ENCODE data around the gene NPIPB2. TPM values are rescaled to one million over a fixed set of nuclear protein-coding genes. Genes with fewer than 3 reads are reported as not detected.

Gene NPIPB2
- total RNA-seq, 4 donors from 2014 or later: 4.4 to 13.9 (median 10.8) TPM

DNA sequence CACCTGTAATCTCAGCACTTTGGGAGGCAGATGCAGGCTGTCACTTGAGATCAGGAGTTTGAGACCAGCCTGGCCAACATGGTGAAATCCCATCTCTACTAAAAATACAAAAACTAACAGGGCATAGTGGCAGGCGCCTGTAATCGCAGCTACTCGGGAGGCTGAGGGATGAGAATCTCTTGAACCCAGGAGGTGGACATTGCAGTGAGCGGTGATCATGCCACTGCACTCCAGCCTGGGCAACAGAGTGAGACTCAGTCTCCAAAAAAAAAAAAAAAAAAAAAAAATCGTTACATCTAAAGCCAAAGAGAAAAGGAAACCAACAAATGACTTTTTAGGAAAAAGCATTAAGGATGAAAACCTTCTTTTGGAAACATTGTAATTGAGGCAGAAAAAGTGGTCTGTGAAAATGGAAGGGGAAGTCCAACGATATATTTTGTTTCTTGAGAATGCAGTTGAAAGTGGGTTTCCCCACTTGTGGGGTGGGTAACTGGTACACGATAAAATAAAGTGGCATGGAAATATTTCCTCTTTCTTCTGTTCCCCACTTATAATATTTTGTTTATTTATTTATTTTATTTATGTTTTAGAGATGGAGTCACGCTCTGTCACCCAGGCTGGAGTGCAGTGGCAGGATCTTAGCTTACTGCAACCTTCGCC is 37.3 kb upstream of the NPIPB2 start:
- TF ChIP-seq, protein P1, sequence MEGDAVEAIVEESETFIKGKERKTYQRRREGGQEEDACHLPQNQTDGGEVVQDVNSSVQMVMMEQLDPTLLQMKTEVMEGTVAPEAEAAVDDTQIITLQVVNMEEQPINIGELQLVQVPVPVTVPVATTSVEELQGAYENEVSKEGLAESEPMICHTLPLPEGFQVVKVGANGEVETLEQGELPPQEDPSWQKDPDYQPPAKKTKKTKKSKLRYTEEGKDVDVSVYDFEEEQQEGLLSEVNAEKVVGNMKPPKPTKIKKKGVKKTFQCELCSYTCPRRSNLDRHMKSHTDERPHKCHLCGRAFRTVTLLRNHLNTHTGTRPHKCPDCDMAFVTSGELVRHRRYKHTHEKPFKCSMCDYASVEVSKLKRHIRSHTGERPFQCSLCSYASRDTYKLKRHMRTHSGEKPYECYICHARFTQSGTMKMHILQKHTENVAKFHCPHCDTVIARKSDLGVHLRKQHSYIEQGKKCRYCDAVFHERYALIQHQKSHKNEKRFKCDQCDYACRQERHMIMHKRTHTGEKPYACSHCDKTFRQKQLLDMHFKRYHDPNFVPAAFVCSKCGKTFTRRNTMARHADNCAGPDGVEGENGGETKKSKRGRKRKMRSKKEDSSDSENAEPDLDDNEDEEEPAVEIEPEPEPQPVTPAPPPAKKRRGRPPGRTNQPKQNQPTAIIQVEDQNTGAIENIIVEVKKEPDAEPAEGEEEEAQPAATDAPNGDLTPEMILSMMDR (IDR thresholded peaks at IDR 0.05; ENCODE audit: low read depth): no peak

DNA sequence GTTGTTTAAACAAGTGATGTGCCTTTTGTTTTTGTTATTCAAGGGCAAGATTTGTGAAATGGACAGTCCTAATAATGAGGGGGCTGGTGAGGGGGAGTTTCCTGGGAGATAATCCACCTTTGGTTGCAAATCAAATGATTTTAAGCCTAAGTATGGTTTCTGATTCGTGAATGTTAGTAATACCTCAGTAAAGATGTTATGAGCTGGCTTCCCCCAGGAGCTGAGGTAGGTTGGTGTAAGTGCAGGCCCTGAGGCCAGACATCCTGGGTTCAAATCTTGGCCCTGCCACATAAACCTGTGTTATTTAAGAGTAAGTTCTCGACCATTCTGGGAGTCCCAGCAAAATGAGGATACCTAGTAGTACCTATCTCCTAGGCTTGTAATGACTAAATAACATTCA is 36.2 kb upstream of the NPIPB2 start:
- TF ChIP-seq, protein P1 (IDR thresholded peaks at IDR 0.05; ENCODE audit: low read depth): no peak

DNA sequence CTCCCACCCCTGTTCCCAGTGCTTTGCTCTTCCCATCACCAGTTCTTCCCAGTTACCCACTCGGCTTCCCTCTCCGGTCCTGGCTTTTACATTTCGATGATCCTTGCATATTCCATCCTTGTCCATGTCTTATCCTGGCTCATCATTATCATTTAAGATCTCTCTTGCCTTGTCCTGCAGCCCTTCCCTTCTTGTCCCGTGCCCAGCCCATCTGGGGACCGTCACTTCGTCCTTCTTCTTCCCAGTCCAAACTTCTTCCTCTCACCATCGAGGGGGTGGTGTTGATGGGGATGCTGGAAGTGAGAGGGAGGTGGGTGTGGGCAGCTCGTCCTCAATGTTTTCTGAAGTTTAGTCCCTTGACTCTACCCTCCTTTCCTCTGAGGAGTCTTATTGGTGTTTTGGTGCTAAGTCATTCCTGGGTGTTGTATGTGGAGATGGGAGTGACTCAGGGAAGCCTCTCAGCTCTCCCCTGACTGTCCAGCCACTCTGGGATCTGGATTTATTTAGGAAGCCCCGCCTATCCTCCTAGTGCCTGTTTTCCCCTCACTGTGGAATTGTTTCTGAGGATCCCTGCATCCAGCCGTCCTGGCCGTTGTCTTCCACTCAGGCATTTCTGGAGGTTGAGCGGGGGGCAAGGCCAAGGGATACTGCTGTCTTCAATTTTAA is 35.7 kb upstream of the NPIPB2 start:
- TF ChIP-seq, protein P1 (IDR thresholded peaks at IDR 0.05; ENCODE audit: low read depth): no peak

DNA sequence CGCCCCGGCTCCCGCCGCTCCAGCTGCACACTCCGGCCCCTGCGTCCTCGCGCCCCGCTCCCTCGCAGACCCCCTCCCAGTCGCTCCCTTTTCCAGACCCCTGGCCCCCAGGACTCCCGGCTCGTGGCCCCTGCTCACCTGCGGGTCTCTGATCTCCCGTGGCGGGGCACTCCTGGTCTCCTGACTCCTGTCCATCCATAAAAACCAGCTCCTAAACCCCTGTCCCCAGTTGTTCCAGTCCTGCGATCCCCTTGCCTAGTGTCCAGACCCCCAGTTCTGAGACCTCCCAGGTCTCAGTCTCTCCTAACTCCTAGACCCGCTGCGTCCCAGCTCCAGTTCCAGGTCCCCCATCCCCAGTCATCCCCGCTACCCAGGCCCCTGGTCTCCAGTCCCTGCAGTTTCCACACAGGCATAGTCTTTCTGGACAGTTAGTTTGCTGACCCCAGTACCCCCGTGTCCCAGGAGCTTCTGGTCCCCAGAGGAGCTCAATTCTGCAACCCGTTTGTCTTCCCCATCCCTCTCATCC is 35.1 kb upstream of the NPIPB2 start:
- TF ChIP-seq, protein P1 (IDR thresholded peaks at IDR 0.05; ENCODE audit: low read depth): no peak

DNA sequence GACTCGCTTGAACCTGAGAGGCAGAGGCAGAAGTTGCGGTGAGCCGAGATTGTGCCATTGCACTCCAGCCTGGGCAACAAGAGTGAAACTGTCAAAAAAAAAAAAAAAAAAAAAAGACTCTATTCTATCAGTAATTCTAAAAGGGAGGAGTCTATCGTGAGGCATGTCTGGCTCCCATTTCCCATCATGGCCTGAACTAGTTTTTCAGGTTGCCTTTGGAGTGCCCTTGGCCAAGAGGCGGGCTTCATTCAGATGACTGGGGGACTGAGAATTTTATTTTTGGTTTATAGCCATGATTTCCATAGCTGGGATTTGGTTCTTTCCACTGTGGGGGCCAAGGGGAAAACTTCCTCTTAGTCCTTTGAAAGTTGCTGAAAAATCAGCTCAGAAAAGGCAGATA is 31.2 kb upstream of the NPIPB2 start:
- TF ChIP-seq, protein P1 (IDR thresholded peaks at IDR 0.05; ENCODE audit: low read depth): no peak

DNA sequence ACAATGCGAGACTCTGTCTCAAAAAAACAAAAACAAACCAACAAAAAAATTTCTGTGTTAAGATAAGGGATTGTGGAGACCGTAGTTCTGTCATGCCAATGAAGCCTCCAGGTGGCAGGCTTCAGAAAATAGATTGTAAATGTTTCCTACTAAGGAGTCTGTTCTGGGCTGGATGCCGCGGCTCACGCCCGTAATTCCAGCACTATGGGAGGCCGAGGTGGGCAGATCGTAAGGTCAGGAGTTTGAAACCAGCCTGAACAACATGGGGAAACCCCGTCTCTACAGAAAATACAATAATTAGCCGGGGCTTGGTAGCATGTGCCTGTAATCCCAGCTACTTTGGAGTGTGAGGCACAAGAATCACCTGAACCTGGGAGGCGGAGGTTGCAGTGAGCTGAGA is 30.3 kb upstream of the NPIPB2 start:
- TF ChIP-seq, protein P1 (IDR thresholded peaks at IDR 0.05; ENCODE audit: low read depth): no peak

DNA sequence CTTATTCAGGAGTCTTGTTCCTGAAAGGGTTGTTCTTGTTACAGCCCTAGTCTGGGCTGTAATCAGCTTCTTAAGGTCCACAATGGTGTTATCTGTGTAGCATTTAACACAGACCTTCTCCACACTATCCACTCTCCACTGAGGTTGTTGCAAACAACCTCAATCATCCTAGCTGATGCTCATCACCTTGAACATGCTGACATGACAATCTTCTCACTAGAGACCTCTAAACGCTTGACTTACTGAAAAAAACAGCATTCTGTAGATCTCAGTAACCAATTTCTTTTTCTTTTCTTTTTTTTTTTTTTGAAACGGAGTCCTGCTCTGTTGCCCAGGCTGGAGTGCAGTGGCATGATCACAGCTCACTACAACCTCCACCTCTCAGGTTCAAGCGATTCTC is 26.7 kb upstream of the NPIPB2 start:
- TF ChIP-seq, protein P1 (IDR thresholded peaks at IDR 0.05; ENCODE audit: low read depth): no peak

All from subcutaneous adipose tissue (tissue), 4 donors.